Neutrophil (primary cell): ENCODE data around the gene TMEM30B.

Experiments used
- H3K27ac ChIP-seq: fragments of 200-600 bp; sonication (generic); 2 replicates; pipeline ENCODE4 v1.5.1; 2016; ENCODE audit warnings: mild to moderate bottlenecking, moderate library complexity
- H3K27me3 ChIP-seq: fragments of 200-600 bp; sonication (generic); 2 replicates; pipeline ENCODE4 v1.6.0; 2016; ENCODE audit warnings: mild to moderate bottlenecking
- H3K36me3 ChIP-seq: fragments of 200-600 bp; sonication (generic); 2 replicates; pipeline ENCODE4 v1.5.1; 2017
- H3K4me1 ChIP-seq, 2 experiments: fragments of 200-600 bp in 1 of 2; sonication (generic) in 1 of 2; 1 replicate in 1 of 2; 2 replicates in 1 of 2; pipeline versions ENCODE4 v1.5.1 to v1.6.1; 2013 to 2016; ENCODE audit warnings: low read depth in 1 of 2, low read length in 1 of 2, mild to moderate bottlenecking in 1 of 2, moderate library complexity in 1 of 2; ENCODE audit not compliant: control insufficient read depth in 1 of 2, insufficient read depth in 1 of 2
- H3K4me3 ChIP-seq, 2 experiments: fragments of 200-600 bp in 1 of 2; sonication (generic) in 1 of 2; 1 replicate in 1 of 2; 2 replicates in 1 of 2; pipeline ENCODE4 v1.5.1; 2013 to 2016; ENCODE audit warnings: low read depth in 1 of 2, low read length in 1 of 2, mild to moderate bottlenecking in 1 of 2, moderate library complexity in 1 of 2
- H3K9me3 ChIP-seq: fragments of 200-600 bp; sonication (generic); 2 replicates; pipeline ENCODE4 v1.5.1; 2016
- TF ChIP-seq, protein P1 (sequence below): fragments of 200-600 bp; sonication (generic); IDR thresholded peaks from 2 replicates; pipeline ENCODE4 v1.5.1; 2016; ENCODE audit warnings: antibody characterized with exemption

Gene TMEM30B

DNA sequence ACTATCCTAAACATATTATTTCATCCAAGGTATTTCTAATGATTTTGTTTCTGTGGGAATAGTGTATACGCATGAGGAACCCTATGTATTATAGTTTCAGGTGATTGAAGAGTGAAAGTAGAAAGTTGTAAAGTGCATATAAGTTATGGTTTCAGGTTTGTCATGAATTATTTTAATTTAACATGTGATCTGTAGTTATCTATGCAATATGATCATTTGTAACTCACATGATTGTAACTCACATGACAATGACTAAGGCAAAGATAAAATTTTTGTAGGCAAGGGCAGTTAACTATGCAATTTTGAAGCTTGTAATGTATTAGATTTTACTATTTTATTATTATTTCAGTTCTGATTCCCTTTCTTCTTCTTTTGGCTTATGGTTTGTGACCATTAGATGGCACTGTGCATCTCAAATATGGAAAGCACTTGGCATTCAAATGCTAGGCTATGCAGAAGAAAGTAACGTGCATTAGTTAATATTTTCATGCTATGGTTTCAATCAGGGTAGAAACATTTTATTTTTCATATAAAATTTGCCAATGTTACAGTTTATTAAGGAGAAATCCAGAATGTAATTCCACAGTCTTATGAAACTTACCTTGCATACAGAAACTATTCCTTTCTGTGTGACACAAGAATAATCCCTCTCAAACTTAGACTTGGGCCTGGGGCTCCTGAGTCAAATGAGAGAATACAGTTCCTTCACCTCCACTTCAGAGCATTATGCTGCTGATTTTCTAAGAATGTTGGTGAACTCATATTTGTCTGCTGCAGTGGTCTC lies 15.8 kb upstream of the TMEM30B start:
- Histone ChIP-seq H3K4me3 (no peak overlapping the region), H3K9me3 (no peaks in the 10 kb centered on the region), H3K4me1 (no peaks in the 10 kb centered on the region), H3K27ac (no peak overlapping the region), H3K36me3 (no peaks in the 10 kb centered on the region), H3K27me3 (no peaks in the 10 kb centered on the region)
- TF ChIP-seq, protein P1, sequence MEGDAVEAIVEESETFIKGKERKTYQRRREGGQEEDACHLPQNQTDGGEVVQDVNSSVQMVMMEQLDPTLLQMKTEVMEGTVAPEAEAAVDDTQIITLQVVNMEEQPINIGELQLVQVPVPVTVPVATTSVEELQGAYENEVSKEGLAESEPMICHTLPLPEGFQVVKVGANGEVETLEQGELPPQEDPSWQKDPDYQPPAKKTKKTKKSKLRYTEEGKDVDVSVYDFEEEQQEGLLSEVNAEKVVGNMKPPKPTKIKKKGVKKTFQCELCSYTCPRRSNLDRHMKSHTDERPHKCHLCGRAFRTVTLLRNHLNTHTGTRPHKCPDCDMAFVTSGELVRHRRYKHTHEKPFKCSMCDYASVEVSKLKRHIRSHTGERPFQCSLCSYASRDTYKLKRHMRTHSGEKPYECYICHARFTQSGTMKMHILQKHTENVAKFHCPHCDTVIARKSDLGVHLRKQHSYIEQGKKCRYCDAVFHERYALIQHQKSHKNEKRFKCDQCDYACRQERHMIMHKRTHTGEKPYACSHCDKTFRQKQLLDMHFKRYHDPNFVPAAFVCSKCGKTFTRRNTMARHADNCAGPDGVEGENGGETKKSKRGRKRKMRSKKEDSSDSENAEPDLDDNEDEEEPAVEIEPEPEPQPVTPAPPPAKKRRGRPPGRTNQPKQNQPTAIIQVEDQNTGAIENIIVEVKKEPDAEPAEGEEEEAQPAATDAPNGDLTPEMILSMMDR: no peak

DNA sequence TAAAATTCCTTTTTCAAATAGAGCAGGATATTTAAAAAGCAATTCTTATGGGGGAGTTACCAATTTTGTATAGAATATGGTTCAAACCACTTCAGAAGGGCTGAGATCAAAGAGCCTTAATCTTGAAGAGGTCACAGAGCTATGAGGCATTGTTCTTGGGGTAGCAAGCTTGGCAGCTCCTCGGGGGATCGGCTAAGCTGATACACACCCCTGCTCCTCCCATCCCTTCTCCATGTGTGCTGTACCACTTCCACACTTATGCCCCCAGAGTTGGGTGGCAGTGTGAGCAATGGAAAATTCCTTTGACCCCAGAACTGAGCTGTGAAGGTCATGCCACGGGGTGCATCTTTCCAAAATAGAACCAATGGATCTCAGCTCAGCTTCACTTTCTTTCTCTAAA lies 15.0 kb upstream of the TMEM30B start:
- Histone ChIP-seq H3K36me3 (no peaks in the 10 kb centered on the region), H3K27ac (no peak overlapping the region), H3K4me3 (no peak overlapping the region), H3K27me3 (no peaks in the 10 kb centered on the region), H3K9me3 (no peaks in the 10 kb centered on the region), H3K4me1 (no peaks in the 10 kb centered on the region)
- TF ChIP-seq, protein P1: no peak

DNA sequence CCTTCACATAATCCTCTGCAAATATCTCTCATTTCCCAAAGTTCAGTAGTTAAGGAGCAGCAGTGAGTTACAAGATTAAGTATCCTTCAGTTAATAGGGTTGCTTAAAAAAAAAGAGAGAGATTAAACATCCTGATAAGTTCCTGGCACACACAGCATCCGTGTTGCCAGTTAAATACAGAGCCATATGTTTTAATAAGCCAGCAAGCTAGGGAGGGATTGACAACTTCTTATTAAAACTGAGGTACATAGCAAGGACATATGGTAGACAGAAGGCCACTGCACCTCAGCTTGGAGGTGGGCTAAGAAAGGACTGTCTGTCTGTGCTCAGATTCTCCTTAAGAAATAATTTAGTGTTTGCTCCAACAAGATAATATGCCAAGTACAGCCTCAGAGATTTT lies 9.6 kb upstream of the TMEM30B start:
- H3K27ac ChIP-seq: no peak overlapping the region
- H3K36me3 ChIP-seq: no peaks in the 10 kb centered on the region
- TF ChIP-seq, protein P1: no peak
- no peaks in the 10 kb centered on the region for H3K9me3 ChIP-seq
- H3K4me1 ChIP-seq: no peaks in the 10 kb centered on the region
- H3K27me3 ChIP-seq: peaks cover 15% of the 10 kb centered on the region
- no peak overlapping the region for H3K4me3 ChIP-seq

DNA sequence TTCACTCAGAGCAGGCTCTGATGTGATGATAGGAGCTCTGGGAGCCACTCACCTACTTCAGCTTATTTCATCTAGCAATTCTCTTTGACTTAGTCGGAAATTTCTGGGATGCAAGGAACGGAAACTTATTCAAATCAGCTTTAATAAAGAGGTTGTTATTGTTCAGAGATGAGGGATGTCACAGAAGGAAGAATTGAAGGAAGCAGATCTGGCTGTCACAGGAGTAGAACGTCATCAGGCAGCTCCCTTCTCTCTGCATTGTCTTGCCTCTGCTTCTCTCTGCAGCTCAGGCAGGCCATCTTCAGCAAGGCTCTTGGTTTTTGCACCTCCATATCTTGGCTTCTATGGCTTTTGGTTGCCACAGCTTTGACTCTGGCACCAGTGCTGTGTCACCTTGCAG lies 7.6 kb upstream of the TMEM30B start:
- no peak overlapping the region for H3K4me3 ChIP-seq
- H3K27me3 ChIP-seq: peaks cover 34% of the 10 kb centered on the region
- TF ChIP-seq, protein P1: no peak
- no peaks in the 10 kb centered on the region for H3K4me1 ChIP-seq
- no peaks in the 10 kb centered on the region for H3K36me3 ChIP-seq
- H3K27ac ChIP-seq: no peak overlapping the region
- no peaks in the 10 kb centered on the region for H3K9me3 ChIP-seq

DNA sequence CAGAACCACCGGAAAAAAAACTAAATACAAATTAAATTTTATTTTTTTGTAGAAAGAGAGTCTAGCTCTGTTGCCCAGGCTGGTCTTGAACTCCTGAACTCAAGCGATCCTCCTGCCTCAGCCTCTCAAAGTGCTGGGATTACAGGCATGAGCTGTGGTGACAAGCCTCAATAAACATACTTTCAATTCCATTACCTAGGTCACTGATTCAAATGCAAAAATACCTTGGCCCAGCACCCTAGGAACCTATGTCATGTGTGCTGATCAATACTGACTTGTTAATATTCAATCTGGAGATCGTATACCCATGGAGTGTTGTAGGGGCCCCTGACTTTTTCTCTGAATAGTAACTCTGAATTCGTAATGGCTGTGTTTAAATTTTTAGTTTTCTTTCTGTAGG lies 7.1 kb upstream of the TMEM30B start:
- Histone ChIP-seq H3K27ac (no peak overlapping the region), H3K4me1 (no peaks in the 10 kb centered on the region), H3K27me3 (peaks cover 39% of the 10 kb centered on the region), H3K9me3 (no peaks in the 10 kb centered on the region), H3K36me3 (no peaks in the 10 kb centered on the region), H3K4me3 (no peak overlapping the region)
- TF ChIP-seq, protein P1: no peak
